A172 (cell line): ENCODE measurements around the gene ENDOG. TPM values are rescaled to one million over a fixed set of nuclear protein-coding genes. Genes with fewer than 3 reads are reported as not detected.
A peak's percentile ranks its signal among the peaks of the same experiment; 100 is the strongest.
"Not testable (repeated sequence)": the region's sequence is repeated elsewhere in the genome, so short reads cannot be mapped to it uniquely, and the experiment has no call there.

Experiments used
- DNase-seq: peaks from one replicate; pipeline ENCODE4 v3.0.0-alpha.2; 2015; ENCODE audit warnings: low spot score
- total RNA-seq: library from RNA; depleted of rRNA; stranded (reverse); fragments of >200 nt; shearing (Covaris generic); gene quantifications from 2 replicates; pipeline ENCODE4 v1.2.3, GENCODE V29; 2014; rRNA removed

ENDOG gene
- total RNA-seq, 1 experiment from 2014 or later: 57.8 TPM

- no peak for DNase-seq
Measured at GRCh38 chr9:128862401-128862851, 44.1 kb downstream of the ENDOG start.

GRCh38 chr9:128863647-128864046, 45.3 kb downstream of the ENDOG start:
- DNase-seq: peak; percentile 66

GRCh38 chr9:128870128-128870940, 52.0 kb downstream of the ENDOG start:
- no peak for DNase-seq

- DNase-seq: not testable (repeated sequence)
Measured at GRCh38 chr9:128870941-128871265, 52.6 kb downstream of the ENDOG start.

Other genes with a start within 250 kb of the ENDOG start
- 239 and 244 TPM in 2 replicates for gene DYNC2I2, start 161.7 kb upstream of the ENDOG start, total RNA-seq
- 1,187 and 1,647 TPM in 2 replicates for gene SET, start 129.3 kb upstream of the ENDOG start, total RNA-seq
- gene PKN3, start 116.0 kb upstream of the ENDOG start, total RNA-seq: 16.6 and 18.1 TPM in 2 replicates
- 153 and 193 TPM in 2 replicates for gene ZDHHC12, start 94.4 kb upstream of the ENDOG start, total RNA-seq
- gene ZER1, start 46.6 kb upstream of the ENDOG start, total RNA-seq: 14.8 and 29.1 TPM in 2 replicates
- gene TBC1D13, start 31.2 kb upstream of the ENDOG start, total RNA-seq: 41.9 and 43.6 TPM in 2 replicates
- 28.0 and 36.4 TPM in 2 replicates for gene SPOUT1, start 11.3 kb downstream of the ENDOG start, total RNA-seq
- gene KYAT1, start 63.5 kb downstream of the ENDOG start, total RNA-seq: 15.5 and 19.5 TPM in 2 replicates
- gene LRRC8A, start 63.6 kb downstream of the ENDOG start, total RNA-seq: 62.5 and 71.4 TPM in 2 replicates
- not detected in 2 replicates for gene PHYHD1, start 102.5 kb downstream of the ENDOG start, total RNA-seq
- 56.7 and 57.4 TPM in 2 replicates for gene DOLK, start 129.1 kb downstream of the ENDOG start, total RNA-seq
- 57.4 and 76.4 TPM in 2 replicates for gene NUP188, start 129.2 kb downstream of the ENDOG start, total RNA-seq
- 155 and 156 TPM in 2 replicates for gene SH3GLB2, start 209.8 kb downstream of the ENDOG start, total RNA-seq
- gene MIGA2, start 218.1 kb downstream of the ENDOG start, total RNA-seq: 28.6 and 33.0 TPM in 2 replicates